GM23248 (cell line): ENCODE measurements around the gene ATP6V0E1.

Source experiments
- EZH2 ChIP-seq: fragments of 200-600 bp; sonication (generic); IDR thresholded peaks from 2 replicates; pipeline ENCODE4 v1.6.1; 2018; ENCODE audit warnings: antibody characterized with exemption, mild to moderate bottlenecking; ENCODE audit not compliant: insufficient read depth, poor library complexity, severe bottlenecking
- EZH2phosphoT487 ChIP-seq: fragments of 200-600 bp; sonication (generic); IDR thresholded peaks from 2 replicates; pipeline ENCODE4 v1.6.1; 2018; ENCODE audit warnings: antibody characterized with exemption, moderate library complexity, mild to moderate bottlenecking, low read depth; ENCODE audit not compliant: insufficient read depth

DNA sequence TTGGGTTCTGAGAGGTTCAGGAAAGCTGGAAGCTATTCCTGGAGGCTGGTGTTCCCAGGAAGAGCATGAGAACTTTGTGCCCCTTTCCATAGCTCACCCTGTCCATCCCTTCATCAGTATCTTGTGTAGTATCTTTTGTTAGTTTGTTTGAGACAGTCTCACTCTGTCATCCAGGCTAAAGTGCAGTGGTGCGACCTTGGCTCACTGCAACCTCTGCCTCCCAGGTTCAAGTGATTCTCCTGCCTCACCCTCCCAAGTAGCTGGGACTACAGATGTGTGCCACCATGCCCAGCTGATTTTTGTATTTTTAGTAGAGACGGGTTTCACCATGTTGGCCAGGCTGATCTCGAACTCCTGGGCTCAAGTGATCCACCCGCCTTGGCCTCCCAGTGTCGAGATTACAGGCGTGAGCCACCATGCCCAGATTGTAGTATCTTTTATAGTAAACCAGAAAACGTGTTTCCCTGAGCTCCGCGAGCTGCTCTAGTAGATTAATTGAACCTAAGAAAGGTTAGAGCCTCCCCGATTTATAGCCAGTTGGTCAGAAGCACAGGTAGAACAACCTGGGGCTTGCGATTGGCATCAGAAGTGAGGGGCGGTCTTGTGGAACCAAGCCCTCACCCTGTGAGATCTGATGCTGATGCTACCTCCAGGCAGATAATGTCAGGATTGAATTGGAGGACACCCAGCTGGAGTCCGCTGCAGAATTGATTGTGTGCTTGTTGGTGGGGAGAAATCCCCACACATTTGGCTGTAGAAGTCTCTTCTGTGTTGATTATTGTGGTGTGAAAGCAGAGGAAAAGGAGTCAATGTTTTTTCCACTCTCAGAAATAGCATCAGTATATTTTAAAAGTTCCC is 32.3 kb downstream of the ATP6V0E1 start:
- no peak for TF ChIP-seq EZH2phosphoT487
- TF ChIP-seq EZH2, result no peak
